ENCODE results near the gene MYPOP.

- no peak for TF ChIP-seq ZBTB34 (CRISPR knock-in tag; IDR thresholded peaks at IDR 0.05)
- TF ChIP-seq CREB3 (tag; conservative IDR thresholded peaks at IDR 0.05; ENCODE audit: low read depth) = no peak
- no peak for TF ChIP-seq TEAD4 (IDR thresholded peaks at IDR 0.05; ENCODE audit: low read length)
- TF ChIP-seq TEAD4 (CRISPR knock-in tag; IDR thresholded peaks at IDR 0.05; ENCODE audit: borderline replicate concordance) = no peak
- TF ChIP-seq CHD4 (IDR thresholded peaks at IDR 0.05; ENCODE audit: insufficient read depth, insufficient replicate concordance, low read depth, low read length, poor library complexity, severe bottlenecking) = no peak
- TF ChIP-seq CBX1 (IDR thresholded peaks at IDR 0.05; ENCODE audit: low read depth) = no peak
Measured at GRCh38 chr19:45874620-45874966, 27.8 kb downstream of the MYPOP start.
